ENCODE measurements around the gene TMEM107.
A peak's percentile ranks its signal among the peaks of the same experiment; 100 is the strongest.

Gene TMEM107

GRCh38 chr17:8156246-8156992, 19.8 kb downstream of the TMEM107 start:
- TF ChIP-seq CTCF (IDR thresholded peaks at IDR 0.05; ENCODE audit: extremely low read depth, insufficient read depth, missing control alignments) = no peak
- in situ Hi-C loops (cut with MboI; ENCODE audit: low pct_unique_long_range_greater_than_20kb, low sequenced_read_pairs, unreplicated experiment) = no loop called here
- DNase-seq (ENCODE audit: low spot score) = peak; percentile 98

GRCh38 chr17:8155996-8156245, 20.3 kb downstream of the TMEM107 start:
- no peak for DNase-seq (ENCODE audit: low spot score)
- TF ChIP-seq CTCF (IDR thresholded peaks at IDR 0.05; ENCODE audit: extremely low read depth, insufficient read depth, missing control alignments) = no peak
- in situ Hi-C loops (cut with MboI; ENCODE audit: low pct_unique_long_range_greater_than_20kb, low sequenced_read_pairs, unreplicated experiment) = no loop called here

GRCh38 chr17:8155231-8155995, 20.8 kb downstream of the TMEM107 start:
- in situ Hi-C loops (cut with MboI; ENCODE audit: low pct_unique_long_range_greater_than_20kb, low sequenced_read_pairs, unreplicated experiment) = no loop called here
- no peak for DNase-seq (ENCODE audit: low spot score)
- TF ChIP-seq CTCF (IDR thresholded peaks at IDR 0.05; ENCODE audit: extremely low read depth, insufficient read depth, missing control alignments) = no peak

- DNase-seq (ENCODE audit: low spot score) = no peak
- in situ Hi-C loops (cut with MboI; ENCODE audit: low pct_unique_long_range_greater_than_20kb, low sequenced_read_pairs, unreplicated experiment) = no loop called here
- no peak for TF ChIP-seq CTCF (IDR thresholded peaks at IDR 0.05; ENCODE audit: extremely low read depth, insufficient read depth, missing control alignments)
Measured at GRCh38 chr17:8154608-8155155, 21.5 kb downstream of the TMEM107 start.

- in situ Hi-C loops (cut with MboI; ENCODE audit: low pct_unique_long_range_greater_than_20kb, low sequenced_read_pairs, unreplicated experiment) = no loop called here
- TF ChIP-seq CTCF (IDR thresholded peaks at IDR 0.05; ENCODE audit: extremely low read depth, insufficient read depth, missing control alignments) = no peak
- DNase-seq (ENCODE audit: low spot score) = peak; percentile 72
Measured at GRCh38 chr17:8153957-8154607, 22.1 kb downstream of the TMEM107 start.

DNA sequence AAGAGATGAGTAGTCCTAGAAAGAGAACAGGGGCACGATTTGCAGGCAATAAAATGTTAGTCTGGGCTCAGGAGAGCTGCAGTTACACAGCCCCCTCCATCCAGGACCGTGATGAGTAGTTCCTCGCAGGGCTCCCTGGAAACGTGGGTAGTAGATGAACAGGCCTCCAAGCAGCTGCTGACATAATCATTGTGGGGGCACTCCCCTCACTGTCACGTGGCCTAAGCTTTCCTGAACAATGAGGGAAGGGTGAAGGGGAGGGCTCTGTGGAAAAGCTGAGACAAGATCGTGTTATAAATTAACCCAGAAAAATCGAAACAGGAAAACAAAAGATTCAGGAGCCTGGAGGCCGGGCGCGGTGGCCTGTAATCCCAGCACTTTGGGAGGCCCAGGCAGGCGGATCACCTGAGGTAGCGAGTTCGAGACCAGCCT, 22.6 kb downstream of the TMEM107 start:
- TF ChIP-seq CTCF (IDR thresholded peaks at IDR 0.05; ENCODE audit: extremely low read depth, insufficient read depth, missing control alignments) = no peak
- in situ Hi-C loops (cut with MboI; ENCODE audit: low pct_unique_long_range_greater_than_20kb, low sequenced_read_pairs, unreplicated experiment) = no loop called here
- DNase-seq (ENCODE audit: low spot score) = no peak
